CD14-positive monocyte (primary cell): ENCODE results near the gene SLCO4A1. TPM values are rescaled to one million over a fixed set of nuclear protein-coding genes. Genes with fewer than 3 reads are reported as not detected.

Experiments used
- DNase-seq, 3 donors: peaks; one replicate each; pipeline ENCODE4 v3.0.0-alpha.2; 2011 to 2022
- H2AFZ ChIP-seq: 2 replicates; pipeline ENCODE4 v1.6.0; 2012; ENCODE audit warnings: mild to moderate bottlenecking, low read depth, low read length, inconsistent platforms; ENCODE audit not compliant: insufficient read depth, poor library complexity, severe bottlenecking
- H3K27ac ChIP-seq, 2 donors: 1 replicate in 1 of 2; 2 replicates in 1 of 2; pipeline ENCODE4 v1.5.1; 2012 to 2013; ENCODE audit warnings: low read length in 2 of 2, control low read depth in 1 of 2, inconsistent platforms in 1 of 2, low read depth in 1 of 2, mild to moderate bottlenecking in 1 of 2
- H3K27me3 ChIP-seq, 2 donors: one replicate each; pipeline versions ENCODE4 v1.6.0 to v1.6.1; 2011 to 2013; ENCODE audit warnings: low read length in 2 of 2; ENCODE audit not compliant: control insufficient read depth in 2 of 2, insufficient read depth in 2 of 2
- H3K36me3 ChIP-seq, 2 donors: replicated peaks in 1 of 2; 1 replicate in 1 of 2; 2 replicates in 1 of 2; pipeline versions ENCODE4 v1.5.1 to v1.6.1; 2012 to 2013; ENCODE audit warnings: low read length in 2 of 2, control low read depth in 1 of 2, inconsistent platforms in 1 of 2, mild to moderate bottlenecking in 1 of 2; ENCODE audit not compliant: insufficient read depth in 2 of 2, control insufficient read depth in 1 of 2
- H3K4me1 ChIP-seq, 2 donors: 1 replicate in 1 of 2; 2 replicates in 1 of 2; pipeline versions ENCODE4 v1.5.1 to v1.6.1; 2012 to 2013; ENCODE audit warnings: low read length in 2 of 2, control low read depth in 1 of 2, inconsistent platforms in 1 of 2, mild to moderate bottlenecking in 1 of 2, moderate library complexity in 1 of 2; ENCODE audit not compliant: insufficient read depth in 2 of 2, control insufficient read depth in 1 of 2
- H3K4me2 ChIP-seq: replicated peaks from 2 replicates; pipeline ENCODE3; 2012; ENCODE audit warnings: low read length, moderate library complexity, mild to moderate bottlenecking; ENCODE audit not compliant: poor library complexity, severe bottlenecking; ENCODE audit errors: extremely low read depth
- H3K4me3 ChIP-seq, 3 experiments: fragments of 200-600 bp in 1 of 3; sonication (generic) in 1 of 3; replicated peaks in 1 of 3; 1 replicate in 2 of 3; 2 replicates in 1 of 3; pipeline ENCODE4 v1.5.1; 2011 to 2013; ENCODE audit warnings: low read length in 3 of 3, mild to moderate bottlenecking in 3 of 3, control low read depth in 2 of 3, low read depth in 2 of 3, inconsistent platforms in 1 of 3, moderate library complexity in 1 of 3
- H3K79me2 ChIP-seq: 2 replicates; pipeline ENCODE4 v1.6.0; 2012; ENCODE audit warnings: mild to moderate bottlenecking, control low read depth, inconsistent platforms, low read length, moderate library complexity; ENCODE audit not compliant: insufficient read depth
- H3K9ac ChIP-seq: 2 replicates; pipeline ENCODE4 v1.6.0; 2017; ENCODE audit warnings: low read length, mild to moderate bottlenecking; ENCODE audit not compliant: insufficient read depth, poor library complexity, severe bottlenecking
- H3K9me3 ChIP-seq, 2 donors: replicated peaks in 1 of 2; 1 replicate in 1 of 2; 2 replicates in 1 of 2; pipeline versions ENCODE4 v1.5.1 to v1.6.1; 2012 to 2013; ENCODE audit warnings: low read length in 2 of 2, control low read depth in 1 of 2; ENCODE audit not compliant: control insufficient read depth in 1 of 2, insufficient read depth in 1 of 2
- H4K20me1 ChIP-seq: 2 replicates; pipeline ENCODE4 v1.6.0; 2012; ENCODE audit warnings: mild to moderate bottlenecking, low read length, control low read depth, moderate library complexity; ENCODE audit not compliant: insufficient read depth
- H3K27ac Mint-ChIP-seq, 7 donors: one replicate each; pipeline ENCODE4 v1.8.0; 2020; ENCODE audit warnings: mild to moderate bottlenecking in 7 of 7, mixed read lengths in 7 of 7, moderate library complexity in 6 of 7, inconsistent platforms in 2 of 7
- H3K27me3 Mint-ChIP-seq, 3 donors: one replicate each; pipeline ENCODE4 v1.8.0; 2021 to 2022; ENCODE audit warnings: low read depth in 3 of 3, mild to moderate bottlenecking in 3 of 3, mixed read lengths in 3 of 3, moderate library complexity in 3 of 3, inconsistent platforms in 1 of 3
- H3K36me3 Mint-ChIP-seq, 2 donors: one replicate each; pipeline ENCODE4 v1.8.0; 2020; ENCODE audit warnings: mixed read lengths in 2 of 2, inconsistent platforms in 1 of 2, mild to moderate bottlenecking in 1 of 2
- H3K4me1 Mint-ChIP-seq: one replicate; pipeline ENCODE4 v1.8.0; 2020; ENCODE audit warnings: mild to moderate bottlenecking, mixed read lengths
- H3K4me3 Mint-ChIP-seq, 2 donors: one replicate each; pipeline ENCODE4 v1.8.0; 2020; ENCODE audit warnings: mild to moderate bottlenecking in 2 of 2, mixed read lengths in 2 of 2, moderate library complexity in 1 of 2
- H3K9me3 Mint-ChIP-seq, 7 donors: one replicate each; pipeline ENCODE4 v1.8.0; 2020 to 2022; ENCODE audit warnings: mixed read lengths in 7 of 7, mild to moderate bottlenecking in 6 of 7, moderate library complexity in 6 of 7, inconsistent platforms in 2 of 7
- WGBS: methylation state at CpG from one replicate; pipeline ENCODE4 v1.1.5; 2013; ENCODE audit warnings: missing lambda C conversion rate; ENCODE audit not compliant: insufficient coverage; 5-methylcytosine and 5-hydroxymethylcytosine counted together
- intact Hi-C, 2 donors: fragments of 100-400 bp; cut with micrococcal nuclease; formaldehyde crosslinking; loops; one replicate each; pipeline versions ENCODE4 v1.15.0 to v1.15.1; 2023
- polyA plus RNA-seq, 3 donors: library from polyadenylated mRNA; depleted of rRNA in 1 of 3; unstranded in 2 of 3; stranded (reverse) in 1 of 3; fragments of 300-500 nt in 2 of 3; fragments of >200 nt in 1 of 3; fragmentation: Illumina TruSeq in 2 of 3; gene quantifications; 1 replicate in 2 of 3; 2 replicates in 1 of 3; pipeline ENCODE4 v1.2.3, GENCODE V29; 2012 to 2021
- TF ChIP-seq, protein P1 (sequence below): fragments of 200-600 bp; IDR thresholded peaks from one replicate; pipeline ENCODE4 v1.8.0; 2022; ENCODE audit warnings: antibody characterized with exemption, mild to moderate bottlenecking

The SLCO4A1 gene
- polyA plus RNA-seq, 3 donors = 0.05 to 0.42 (median 0.26) TPM

DNA sequence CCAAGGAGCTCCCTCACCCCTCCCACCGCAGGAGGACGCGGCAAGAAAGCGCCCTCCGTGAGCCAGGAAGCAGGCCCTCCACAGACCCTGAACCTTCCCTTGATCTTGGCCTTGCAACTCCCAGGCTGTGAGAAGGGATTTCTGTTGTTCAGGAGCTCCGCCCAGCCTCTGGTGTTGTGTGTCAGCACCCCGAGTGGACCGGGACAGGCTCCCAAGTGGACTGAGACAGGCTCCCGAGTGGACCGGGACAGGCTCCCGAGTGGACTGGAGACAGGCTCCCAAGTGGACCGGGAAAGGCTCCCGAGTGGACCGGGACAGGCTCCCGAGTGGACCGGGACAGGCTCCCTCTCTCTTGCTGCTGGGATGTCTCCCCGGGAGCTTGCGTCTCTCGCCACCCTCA lies 57.0 kb downstream of the SLCO4A1 start:
- H3K36me3 ChIP-seq = no peaks in the 10 kb centered on the region

DNA sequence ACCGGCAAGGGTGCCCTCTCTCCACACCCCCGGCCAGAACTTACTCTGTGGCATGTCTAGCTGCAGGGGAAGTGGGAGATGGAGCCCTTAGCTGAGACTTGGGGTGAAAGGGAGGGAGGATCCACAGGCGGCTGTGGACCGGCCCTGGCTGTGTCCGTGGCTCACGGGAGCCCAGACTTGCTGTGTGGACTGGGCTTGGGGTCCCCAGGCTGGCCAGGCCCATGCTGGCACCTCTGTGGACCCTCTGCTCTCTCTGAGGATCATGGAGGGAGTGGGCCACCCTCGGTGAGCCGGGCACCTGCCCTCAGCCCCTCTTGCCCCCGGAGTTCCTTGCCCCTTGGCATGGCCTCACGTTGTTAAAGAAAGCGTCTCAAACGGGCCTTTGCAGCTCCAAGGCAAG lies 57.4 kb downstream of the SLCO4A1 start:
- Mint-ChIP-seq H3K9me3 (peaks cover 0 to 2% (median 0%) of the 10 kb centered on the region in 7 donors), H3K4me3 (no peak overlapping the region), H3K36me3 (peaks cover 0 to 3% of the 10 kb centered on the region in 2 donors), H3K27me3 (peaks cover 4 to 5% (median 5%) of the 10 kb centered on the region in 3 donors), H3K4me1 (peaks cover 48% of the 10 kb centered on the region), H3K27ac (no peak overlapping the region)
- no peaks in the 10 kb centered on the region for H3K9me3 ChIP-seq
- no peak overlapping the region for H3K4me3 ChIP-seq
- TF ChIP-seq, protein P1, sequence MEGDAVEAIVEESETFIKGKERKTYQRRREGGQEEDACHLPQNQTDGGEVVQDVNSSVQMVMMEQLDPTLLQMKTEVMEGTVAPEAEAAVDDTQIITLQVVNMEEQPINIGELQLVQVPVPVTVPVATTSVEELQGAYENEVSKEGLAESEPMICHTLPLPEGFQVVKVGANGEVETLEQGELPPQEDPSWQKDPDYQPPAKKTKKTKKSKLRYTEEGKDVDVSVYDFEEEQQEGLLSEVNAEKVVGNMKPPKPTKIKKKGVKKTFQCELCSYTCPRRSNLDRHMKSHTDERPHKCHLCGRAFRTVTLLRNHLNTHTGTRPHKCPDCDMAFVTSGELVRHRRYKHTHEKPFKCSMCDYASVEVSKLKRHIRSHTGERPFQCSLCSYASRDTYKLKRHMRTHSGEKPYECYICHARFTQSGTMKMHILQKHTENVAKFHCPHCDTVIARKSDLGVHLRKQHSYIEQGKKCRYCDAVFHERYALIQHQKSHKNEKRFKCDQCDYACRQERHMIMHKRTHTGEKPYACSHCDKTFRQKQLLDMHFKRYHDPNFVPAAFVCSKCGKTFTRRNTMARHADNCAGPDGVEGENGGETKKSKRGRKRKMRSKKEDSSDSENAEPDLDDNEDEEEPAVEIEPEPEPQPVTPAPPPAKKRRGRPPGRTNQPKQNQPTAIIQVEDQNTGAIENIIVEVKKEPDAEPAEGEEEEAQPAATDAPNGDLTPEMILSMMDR = no peak
- H3K4me2 ChIP-seq = no peak overlapping the region
- H4K20me1 ChIP-seq = no peaks in the 10 kb centered on the region
- peaks cover 42 to 49% of the 10 kb centered on the region in 2 donors for H3K4me1 ChIP-seq
- H3K9ac ChIP-seq = no peak overlapping the region
- no peak for DNase-seq
- intact Hi-C loops = no loop called here
- WGBS = 75% methylated on average over 3 of the region's 12 CpGs
- H3K27ac ChIP-seq = no peak overlapping the region
- no peak overlapping the region for H2AFZ ChIP-seq
- H3K36me3 ChIP-seq = no peaks in the 10 kb centered on the region
- no peaks in the 10 kb centered on the region for H3K27me3 ChIP-seq
- H3K79me2 ChIP-seq = no peaks in the 10 kb centered on the region

More for the DNA sequence above, 57.0 kb downstream of the SLCO4A1 start:
- Histone ChIP-seq H3K4me1 (peaks cover 38 to 45% of the 10 kb centered on the region in 2 donors), H3K9ac (no peak overlapping the region), H3K4me3 (no peak overlapping the region), H3K27me3 (no peaks in the 10 kb centered on the region), H3K9me3 (no peaks in the 10 kb centered on the region), H2AFZ (no peak overlapping the region), H4K20me1 (no peaks in the 10 kb centered on the region), H3K79me2 (no peaks in the 10 kb centered on the region), H3K27ac (no peak overlapping the region), H3K4me2 (no peak overlapping the region)
- WGBS = 95% methylated on average over 8 of the region's 19 CpGs
- peaks cover 0 to 2% (median 0%) of the 10 kb centered on the region in 7 donors for H3K9me3 Mint-ChIP-seq
- H3K4me3 Mint-ChIP-seq = no peak overlapping the region
- peaks cover 0 to 3% of the 10 kb centered on the region in 2 donors for H3K36me3 Mint-ChIP-seq
- peaks cover 43% of the 10 kb centered on the region for H3K4me1 Mint-ChIP-seq
- peak overlapping the region in 1 of 7 donors; percentile 15 for H3K27ac Mint-ChIP-seq
- DNase-seq = no peak
- H3K27me3 Mint-ChIP-seq = peaks cover 2 to 6% (median 4%) of the 10 kb centered on the region in 3 donors
- intact Hi-C loops = no loop called here
- TF ChIP-seq, protein P1 = no peak
